ENCODE results near the gene RUNX1.

RUNX1 gene

DNA sequence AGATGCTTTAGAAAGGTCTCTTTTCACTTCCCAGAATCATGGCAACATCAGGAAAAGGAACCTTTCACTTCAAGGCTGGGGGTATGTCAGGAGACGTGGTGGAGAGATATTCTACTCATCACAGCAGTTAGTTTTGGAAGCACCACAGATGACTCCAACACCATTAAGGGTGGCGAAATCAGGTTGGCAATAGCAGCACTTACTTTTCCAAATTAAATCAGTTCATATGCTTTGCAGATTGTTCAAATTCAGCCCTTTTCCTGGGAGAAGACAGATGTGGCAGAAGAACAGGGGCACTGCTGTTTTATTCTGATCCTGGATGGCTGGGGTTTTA lies 79.0 kb downstream of the RUNX1 start:
- TF ChIP-seq CTCF (IDR thresholded peaks at IDR 0.05), result no peak

- TF ChIP-seq CTCF (IDR thresholded peaks at IDR 0.05), result no peak
These were observed 79.5 kb downstream of the RUNX1 start for GRCh38 chr21:34969423-34970166.

DNA sequence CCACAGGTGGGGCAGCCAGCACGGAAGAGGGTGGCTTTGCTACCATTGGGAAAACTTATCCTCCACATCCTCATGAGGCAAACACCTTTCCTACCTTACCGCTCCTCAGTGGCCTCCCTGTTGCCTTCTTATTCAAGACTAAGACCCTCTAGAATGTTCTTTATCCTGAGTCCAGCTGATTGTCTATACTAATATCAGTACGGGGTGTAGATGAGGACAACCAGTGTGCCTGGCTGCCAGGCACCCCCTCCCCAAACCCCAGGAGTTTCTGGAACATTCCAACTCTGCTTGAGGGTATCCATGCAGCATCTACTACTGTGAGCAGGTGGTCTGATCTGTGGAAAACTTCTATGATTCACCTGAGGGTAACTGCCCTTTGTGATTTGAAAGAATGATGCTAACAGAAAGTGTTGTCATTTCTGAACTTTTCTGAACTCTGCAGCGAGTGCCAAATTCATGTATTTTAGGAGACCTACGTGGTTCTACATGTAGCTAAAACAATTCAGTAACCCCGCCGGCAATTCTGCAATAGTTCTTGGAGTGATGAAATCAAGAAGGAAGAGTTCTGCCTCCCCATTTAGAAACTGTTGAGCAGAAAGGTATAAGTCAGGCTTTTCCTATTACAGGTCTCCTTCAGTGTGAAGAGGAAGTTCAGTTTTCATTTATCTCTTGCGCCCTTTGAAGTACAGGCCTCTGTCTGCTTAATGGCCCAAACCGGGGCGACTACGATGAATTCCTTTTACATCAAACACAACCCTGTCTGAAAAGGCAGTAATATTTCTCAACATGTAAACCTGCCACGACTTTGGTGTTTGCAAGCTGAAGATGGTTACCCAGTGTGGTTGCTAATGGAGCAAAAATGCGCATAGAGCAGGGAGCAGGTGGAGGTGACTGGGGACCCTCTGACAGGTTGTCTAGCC lies 80.4 kb downstream of the RUNX1 start:
- TF ChIP-seq CTCF (IDR thresholded peaks at IDR 0.05), result no peak

DNA sequence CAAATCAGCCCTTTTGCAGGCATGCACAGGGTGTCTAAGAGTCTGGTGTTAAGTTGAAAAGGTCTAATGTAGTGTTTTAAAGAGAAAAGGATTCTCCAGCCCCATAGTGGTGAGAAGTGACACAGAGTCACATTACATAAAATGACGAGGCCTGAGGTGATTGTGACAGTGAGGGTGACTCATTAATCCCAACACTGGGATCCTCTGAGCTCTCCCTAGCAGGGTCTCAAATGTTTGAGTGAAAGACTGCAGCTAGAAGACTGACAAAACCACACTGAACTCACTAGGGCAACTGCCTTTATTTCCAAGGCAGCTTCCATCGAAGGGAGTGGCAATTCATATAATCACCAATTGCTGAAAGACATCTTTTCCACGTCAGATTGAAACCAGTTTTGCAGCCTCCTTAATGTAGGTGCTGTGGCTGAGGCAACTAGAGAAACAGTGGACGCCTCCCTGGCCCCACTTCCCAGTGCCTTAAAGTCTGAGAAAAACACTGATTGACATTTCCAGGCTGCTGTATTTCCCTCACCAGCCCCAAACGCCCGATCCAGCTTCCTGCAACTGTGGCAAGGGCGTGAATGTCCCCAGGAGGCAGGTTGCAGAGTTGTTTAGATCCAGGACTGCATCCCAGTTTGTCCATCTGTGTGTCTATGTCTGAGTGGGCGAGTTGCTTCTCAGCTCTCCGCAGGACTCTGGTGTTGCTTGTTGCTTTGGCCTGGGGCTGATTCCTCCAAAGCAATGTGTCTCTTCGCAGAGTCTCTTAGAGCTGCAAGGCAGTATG lies 81.4 kb downstream of the RUNX1 start:
- no peak for TF ChIP-seq CTCF (IDR thresholded peaks at IDR 0.05)

GRCh38 chr21:34965200-34966174 lies 83.6 kb downstream of the RUNX1 start:
- no peak for TF ChIP-seq CTCF (IDR thresholded peaks at IDR 0.05)

DNA sequence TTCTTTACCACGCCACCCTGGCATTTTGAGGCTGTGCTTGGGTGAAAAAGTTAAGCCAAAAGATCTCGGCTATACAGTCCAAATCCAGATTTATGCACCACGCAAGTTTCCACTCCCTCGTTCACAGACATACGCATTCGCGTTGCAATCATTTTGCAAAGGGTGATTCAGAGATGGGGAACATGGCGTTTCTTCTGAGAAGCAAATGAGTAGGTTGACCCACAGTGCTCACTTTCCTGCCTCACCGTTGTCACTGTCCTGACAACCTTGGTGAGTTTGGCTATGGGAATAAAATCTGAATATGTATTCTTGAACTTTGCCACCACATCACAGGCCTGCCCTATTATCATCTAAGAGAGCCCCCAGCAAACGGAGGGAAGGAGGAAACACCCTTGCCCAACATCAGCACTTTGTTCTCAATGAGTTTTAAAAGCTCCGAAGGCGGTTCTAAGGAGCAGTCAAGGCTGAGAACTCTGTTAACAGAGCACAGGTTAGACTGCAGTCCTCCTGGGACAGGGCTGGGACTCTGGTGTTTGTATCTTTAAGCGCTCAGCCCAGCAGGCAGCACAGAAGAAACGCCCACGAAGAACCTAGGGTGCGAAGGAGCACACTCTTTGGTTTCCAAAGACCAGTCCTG lies 86.4 kb downstream of the RUNX1 start:
- TF ChIP-seq CTCF (IDR thresholded peaks at IDR 0.05), result no peak

Data from LNCAP (cell line).